ENCODE data around the gene NDUFB4.

GRCh38 chr3:120649830-120650233 lies 53.7 kb downstream of the NDUFB4 start:
- no peak for TF ChIP-seq CTCF (IDR thresholded peaks at IDR 0.05)
- TF ChIP-seq POLR2AphosphoS5 (IDR thresholded peaks at IDR 0.05): no peak
